Measurements from ENCODE around the gene DMRT2.

DMRT2 gene

GRCh38 chr9:1013021-1013420 lies 37.1 kb upstream of the DMRT2 start:
- no peak overlapping the region for H3K27ac ChIP-seq
- TF ChIP-seq ZFX (IDR thresholded peaks at IDR 0.05) (no peak), CTCF (conservative IDR thresholded peaks at IDR 0.05) (no peak)

- H3K27ac ChIP-seq: no peak overlapping the region
- no peak for TF ChIP-seq CTCF (conservative IDR thresholded peaks at IDR 0.05)
Observed at GRCh38 chr9:1014225-1014624, 35.9 kb upstream of the DMRT2 start.

GRCh38 chr9:1014640-1015039 lies 35.5 kb upstream of the DMRT2 start:
- H3K27ac ChIP-seq: no peak overlapping the region
- TF ChIP-seq ZFX (IDR thresholded peaks at IDR 0.05) (no peak), CTCF (conservative IDR thresholded peaks at IDR 0.05) (no peak)

- no peak overlapping the region for H3K27ac ChIP-seq
- TF ChIP-seq CTCF (conservative IDR thresholded peaks at IDR 0.05) (peak; percentile 78), ZFX (IDR thresholded peaks at IDR 0.05) (no peak)
Observed at GRCh38 chr9:1018121-1018520, 32.0 kb upstream of the DMRT2 start.

GRCh38 chr9:1024112-1024511 lies 26.0 kb upstream of the DMRT2 start:
- no peak overlapping the region for H3K27ac ChIP-seq
- TF ChIP-seq ZFX (IDR thresholded peaks at IDR 0.05): no peak
- TF ChIP-seq CTCF (conservative IDR thresholded peaks at IDR 0.05): no peak

- H3K27ac ChIP-seq: no peak overlapping the region
- no peak for TF ChIP-seq CTCF (conservative IDR thresholded peaks at IDR 0.05)
- no peak for TF ChIP-seq ZFX (IDR thresholded peaks at IDR 0.05)
Observed at GRCh38 chr9:1025131-1025530, 25.0 kb upstream of the DMRT2 start.

- TF ChIP-seq CTCF (conservative IDR thresholded peaks at IDR 0.05): no peak
- TF ChIP-seq ZFX (IDR thresholded peaks at IDR 0.05): no peak
- no peak overlapping the region for H3K27ac ChIP-seq
Observed at GRCh38 chr9:1026219-1026618, 23.9 kb upstream of the DMRT2 start.
